WTC11 (cell line): ENCODE measurements around the gene SHISAL1. TPM values are rescaled to one million over a fixed set of nuclear protein-coding genes. Genes with fewer than 3 reads are reported as not detected.
A peak's percentile ranks its signal among the peaks of the same experiment; 100 is the strongest.

Experiments used
- ATAC-seq: fragments of 200-7000 bp; cut with Tn5 transposase; 2 replicates; pipeline ENCODE4 v1.10.0; 2021; ENCODE audit warnings: mild to moderate bottlenecking, moderate library complexity
- CTCF ChIA-PET: fragments of 300-600 bp; sonication (Branson Sonifier 250); formaldehyde crosslinking; loops from one replicate; lab custom pipeline; 2021; ENCODE audit warnings: antibody characterized with exemption; lab: Charles Lee
- POLR2A ChIA-PET: fragments of 350-600 bp; sonication (Branson Sonifier 250); formaldehyde crosslinking; loops from one replicate; lab custom pipeline; 2021; ENCODE audit warnings: antibody characterized with exemption; lab: Charles Lee
- DNase-seq: peaks from one replicate; pipeline ENCODE4 v3.0.0; 2021; ENCODE audit warnings: low spot score
- H3K27ac Mint-ChIP-seq: 2 replicates; pipeline ENCODE4 v1.8.0; 2021; ENCODE audit warnings: mixed read lengths
- H3K27me3 Mint-ChIP-seq: 2 replicates; pipeline ENCODE4 v1.8.0; 2021; ENCODE audit warnings: low read depth, mild to moderate bottlenecking, moderate library complexity, mixed read lengths
- H3K36me3 Mint-ChIP-seq: 2 replicates; pipeline ENCODE4 v1.8.0; 2021; ENCODE audit warnings: mixed read lengths
- H3K4me1 Mint-ChIP-seq: 2 replicates; pipeline ENCODE4 v1.8.0; 2022; ENCODE audit warnings: mixed read lengths
- H3K4me3 Mint-ChIP-seq: 2 replicates; pipeline ENCODE4 v1.8.0; 2021; ENCODE audit warnings: mild to moderate bottlenecking, moderate library complexity, mixed read lengths
- H3K9me3 Mint-ChIP-seq: 2 replicates; pipeline ENCODE4 v1.8.0; 2021; ENCODE audit warnings: mixed read lengths
- CBFB ChIP-seq: sonication (generic); formaldehyde crosslinking; IDR thresholded peaks from 2 replicates; pipeline ENCODE4 v1.8.1; 2022; ENCODE audit warnings: mild to moderate bottlenecking, low read depth, missing genetic modification reagents
- FOXJ3 ChIP-seq: sonication (generic); formaldehyde crosslinking; IDR thresholded peaks from 2 replicates; pipeline ENCODE4 v1.9.0; 2021; ENCODE audit warnings: missing genetic modification reagents, mild to moderate bottlenecking, borderline replicate concordance
- HMGA2 ChIP-seq: fragments of 250-450 bp; sonication (Bioruptor Pico); IDR thresholded peaks from 2 replicates; pipeline ENCODE4 v1.4.0; 2021; ENCODE audit warnings: mild to moderate bottlenecking, moderate library complexity
- MXD4 ChIP-seq: fragments of 250-450 bp; sonication (Bioruptor Pico); IDR thresholded peaks from 2 replicates; pipeline ENCODE4 v1.8.0; 2021; ENCODE audit warnings: mild to moderate bottlenecking, moderate library complexity, borderline replicate concordance
- MYBL2 ChIP-seq: sonication (generic); formaldehyde crosslinking; IDR thresholded peaks from 2 replicates; pipeline ENCODE4 v1.8.1; 2023; ENCODE audit warnings: mild to moderate bottlenecking, moderate library complexity, missing genetic modification reagents
- NR1H2 ChIP-seq: sonication (generic); formaldehyde crosslinking; IDR thresholded peaks from 2 replicates; pipeline ENCODE4 v1.9.0; 2021; ENCODE audit warnings: mild to moderate bottlenecking, moderate library complexity, missing genetic modification reagents
- NR2C2 ChIP-seq: sonication (generic); formaldehyde crosslinking; IDR thresholded peaks from 2 replicates; pipeline ENCODE4 v1.8.0; 2022; ENCODE audit warnings: mild to moderate bottlenecking, missing genetic modification reagents
- PRRX2 ChIP-seq: fragments of 250-450 bp; sonication (Bioruptor Pico); IDR thresholded peaks from 2 replicates; pipeline ENCODE4 v1.8.0; 2021; ENCODE audit warnings: mild to moderate bottlenecking
- SMAD3 ChIP-seq: sonication (generic); formaldehyde crosslinking; IDR thresholded peaks from 2 replicates; pipeline ENCODE4 v1.8.0; 2022; ENCODE audit warnings: missing genetic modification reagents, mild to moderate bottlenecking, borderline replicate concordance
- SMAD4 ChIP-seq: sonication (generic); formaldehyde crosslinking; IDR thresholded peaks from 2 replicates; pipeline ENCODE4 v1.8.0; 2022; ENCODE audit warnings: mild to moderate bottlenecking, missing genetic modification reagents
- TEAD1 ChIP-seq: sonication (generic); formaldehyde crosslinking; IDR thresholded peaks from 2 replicates; pipeline ENCODE4 v1.8.0; 2022; ENCODE audit warnings: mild to moderate bottlenecking, missing genetic modification reagents
- ZBTB21 ChIP-seq: sonication (generic); formaldehyde crosslinking; IDR thresholded peaks from 2 replicates; pipeline ENCODE4 v1.8.1; 2023; ENCODE audit warnings: mild to moderate bottlenecking, missing genetic modification reagents, borderline replicate concordance
- ZNF423 ChIP-seq: fragments of 250-450 bp; sonication (Bioruptor Pico); IDR thresholded peaks from 2 replicates; pipeline ENCODE4 v2.1.2; 2022; ENCODE audit warnings: mild to moderate bottlenecking, moderate library complexity
- total RNA-seq: library from RNA; stranded (reverse); gene quantifications from 3 replicates; pipeline ENCODE4 v1.2.3, GENCODE V29; 2021
- TF ChIP-seq, protein P1 (sequence below): fragments of 250-450 bp; sonication (Bioruptor Pico); conservative IDR thresholded peaks from 2 replicates; pipeline ENCODE4 v1.9.0; 2021; ENCODE audit warnings: mild to moderate bottlenecking
- TF ChIP-seq, protein P2 (sequence below): sonication (generic); formaldehyde crosslinking; IDR thresholded peaks from 2 replicates; pipeline ENCODE4 v1.8.0; 2022; ENCODE audit warnings: mild to moderate bottlenecking, missing genetic modification reagents
- TF ChIP-seq, protein P3 (sequence below): sonication (generic); formaldehyde crosslinking; IDR thresholded peaks from 2 replicates; pipeline ENCODE4 v1.8.1; 2022; ENCODE audit warnings: missing genetic modification reagents, borderline replicate concordance
- TF ChIP-seq, protein P4 (sequence below): sonication (generic); formaldehyde crosslinking; conservative IDR thresholded peaks from 2 replicates; pipeline ENCODE4 v1.8.1; 2022; ENCODE audit warnings: mild to moderate bottlenecking, missing genetic modification reagents
- TF ChIP-seq, protein P5 (sequence below): sonication (generic); formaldehyde crosslinking; IDR thresholded peaks from 2 replicates; pipeline ENCODE4 v1.8.1; 2023; ENCODE audit warnings: mild to moderate bottlenecking, missing genetic modification reagents
- TF ChIP-seq, protein P6 (sequence below): sonication (generic); formaldehyde crosslinking; conservative IDR thresholded peaks from 2 replicates; pipeline ENCODE4 v1.8.1; 2023; ENCODE audit warnings: mild to moderate bottlenecking, low read depth, missing genetic modification reagents, moderate library complexity
- TF ChIP-seq, protein P7 (sequence below): sonication (generic); formaldehyde crosslinking; IDR thresholded peaks from 2 replicates; pipeline ENCODE4 v1.8.0; 2022; ENCODE audit warnings: mild to moderate bottlenecking, missing genetic modification reagents

Gene SHISAL1
- total RNA-seq, 1 experiment from 2014 or later: 2.7 TPM

DNA sequence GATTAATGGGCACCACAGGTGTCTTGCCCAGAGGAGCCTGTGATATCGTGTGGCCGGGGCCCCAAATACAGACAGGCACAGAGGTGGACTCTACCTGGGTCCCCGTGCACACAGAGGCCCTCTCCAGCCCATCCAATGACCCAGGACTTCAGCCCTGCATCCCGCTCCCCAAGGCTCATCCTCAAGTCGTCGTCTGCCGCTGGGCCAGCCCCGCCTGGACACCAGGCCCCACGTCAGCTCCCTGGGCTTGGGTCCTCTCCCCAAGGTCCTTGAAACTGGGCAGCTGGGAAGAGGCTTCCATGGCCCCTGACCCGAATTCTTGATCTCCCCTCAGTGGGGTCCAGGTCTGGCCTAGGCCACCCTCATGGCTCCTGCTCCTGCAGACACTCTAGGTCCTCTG, 20.2 kb downstream of the SHISAL1 start:
- TF ChIP-seq PRRX2 (CRISPR knock-in tag): no peak
- TF ChIP-seq FOXJ3 (CRISPR knock-in tag): no peak
- TF ChIP-seq HMGA2 (CRISPR knock-in tag): no peak
- TF ChIP-seq, protein P1, sequence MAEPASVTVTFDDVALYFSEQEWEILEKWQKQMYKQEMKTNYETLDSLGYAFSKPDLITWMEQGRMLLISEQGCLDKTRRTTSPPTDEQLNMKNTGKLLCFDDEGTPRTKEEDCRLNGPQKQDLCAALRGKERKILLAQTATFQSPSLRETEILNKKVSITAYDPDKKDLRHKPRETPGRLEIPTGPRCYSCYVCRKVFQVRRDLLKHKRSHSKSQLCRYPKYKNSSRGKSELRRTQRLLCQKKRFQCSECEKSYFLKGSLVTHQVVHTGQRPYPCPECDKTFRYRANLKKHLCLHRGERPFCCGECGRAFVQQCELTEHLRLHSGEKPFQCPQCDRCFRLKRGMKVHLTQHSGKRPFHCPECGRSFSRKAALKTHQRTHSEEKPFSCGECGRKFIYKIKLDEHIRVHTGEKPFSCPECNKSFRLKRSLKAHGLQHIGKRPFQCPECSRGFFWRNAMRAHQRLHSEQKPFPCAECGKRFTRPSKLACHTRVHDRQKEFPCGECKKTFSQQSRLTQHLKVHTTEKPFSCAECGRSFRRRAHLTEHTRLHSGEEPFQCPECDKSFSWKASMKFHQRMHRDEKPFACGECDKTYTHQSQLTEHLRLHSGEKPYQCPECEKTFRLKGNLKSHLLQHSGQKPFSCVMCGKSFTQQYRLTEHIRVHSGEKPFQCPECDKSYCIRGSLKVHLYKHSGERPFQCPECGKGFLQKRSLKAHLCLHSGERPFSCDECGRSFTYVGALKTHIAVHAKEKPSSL (CRISPR knock-in tag): no peak
- TF ChIP-seq SMAD3 (CRISPR knock-in tag): no peak
- TF ChIP-seq NR2C2 (CRISPR knock-in tag): no peak
- no peak for TF ChIP-seq TEAD1 (CRISPR knock-in tag)
- TF ChIP-seq, protein P2, sequence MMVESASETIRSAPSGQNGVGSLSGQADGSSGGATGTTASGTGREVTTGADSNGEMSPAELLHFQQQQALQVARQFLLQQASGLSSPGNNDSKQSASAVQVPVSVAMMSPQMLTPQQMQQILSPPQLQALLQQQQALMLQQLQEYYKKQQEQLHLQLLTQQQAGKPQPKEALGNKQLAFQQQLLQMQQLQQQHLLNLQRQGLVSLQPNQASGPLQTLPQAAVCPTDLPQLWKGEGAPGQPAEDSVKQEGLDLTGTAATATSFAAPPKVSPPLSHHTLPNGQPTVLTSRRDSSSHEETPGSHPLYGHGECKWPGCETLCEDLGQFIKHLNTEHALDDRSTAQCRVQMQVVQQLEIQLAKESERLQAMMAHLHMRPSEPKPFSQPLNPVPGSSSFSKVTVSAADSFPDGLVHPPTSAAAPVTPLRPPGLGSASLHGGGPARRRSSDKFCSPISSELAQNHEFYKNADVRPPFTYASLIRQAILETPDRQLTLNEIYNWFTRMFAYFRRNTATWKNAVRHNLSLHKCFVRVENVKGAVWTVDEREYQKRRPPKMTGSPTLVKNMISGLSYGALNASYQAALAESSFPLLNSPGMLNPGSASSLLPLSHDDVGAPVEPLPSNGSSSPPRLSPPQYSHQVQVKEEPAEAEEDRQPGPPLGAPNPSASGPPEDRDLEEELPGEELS (CRISPR knock-in tag): no peak
- no peak for TF ChIP-seq SMAD4
- no peak for TF ChIP-seq ZNF423 (CRISPR knock-in tag)
- no peak for TF ChIP-seq MXD4 (CRISPR knock-in tag)
- no peak for TF ChIP-seq MYBL2 (CRISPR knock-in tag)
- TF ChIP-seq, protein P3, sequence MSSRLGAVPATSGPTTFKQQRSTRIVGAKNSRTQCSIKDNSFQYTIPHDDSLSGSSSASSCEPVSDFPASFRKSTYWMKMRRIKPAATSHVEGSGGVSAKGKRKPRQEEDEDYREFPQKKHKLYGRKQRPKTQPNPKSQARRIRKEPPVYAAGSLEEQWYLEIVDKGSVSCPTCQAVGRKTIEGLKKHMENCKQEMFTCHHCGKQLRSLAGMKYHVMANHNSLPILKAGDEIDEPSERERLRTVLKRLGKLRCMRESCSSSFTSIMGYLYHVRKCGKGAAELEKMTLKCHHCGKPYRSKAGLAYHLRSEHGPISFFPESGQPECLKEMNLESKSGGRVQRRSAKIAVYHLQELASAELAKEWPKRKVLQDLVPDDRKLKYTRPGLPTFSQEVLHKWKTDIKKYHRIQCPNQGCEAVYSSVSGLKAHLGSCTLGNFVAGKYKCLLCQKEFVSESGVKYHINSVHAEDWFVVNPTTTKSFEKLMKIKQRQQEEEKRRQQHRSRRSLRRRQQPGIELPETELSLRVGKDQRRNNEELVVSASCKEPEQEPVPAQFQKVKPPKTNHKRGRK: no peak
- TF ChIP-seq CBFB: no peak
- TF ChIP-seq ZBTB21 (CRISPR knock-in tag): no peak
- TF ChIP-seq, protein P4, sequence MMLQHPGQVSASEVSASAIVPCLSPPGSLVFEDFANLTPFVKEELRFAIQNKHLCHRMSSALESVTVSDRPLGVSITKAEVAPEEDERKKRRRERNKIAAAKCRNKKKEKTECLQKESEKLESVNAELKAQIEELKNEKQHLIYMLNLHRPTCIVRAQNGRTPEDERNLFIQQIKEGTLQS (CRISPR knock-in tag): no peak
- ATAC-seq (no peak), DNase-seq (no peak)
- no peaks in the 10 kb centered on the region for H3K27me3 Mint-ChIP-seq
- POLR2A ChIA-PET: no interaction called here
- H3K27ac Mint-ChIP-seq: no peak overlapping the region
- no peak overlapping the region for H3K4me3 Mint-ChIP-seq
- CTCF ChIA-PET: interaction anchor here (0.7 kb wide), 1 partner anchor 207 kb away, joined by 3 read pairs; no protein-coding TSS in a partner anchor
- peaks cover 20% of the 10 kb centered on the region for H3K9me3 Mint-ChIP-seq
- peaks cover 37% of the 10 kb centered on the region for H3K4me1 Mint-ChIP-seq
- peaks cover 13% of the 10 kb centered on the region for H3K36me3 Mint-ChIP-seq

DNA sequence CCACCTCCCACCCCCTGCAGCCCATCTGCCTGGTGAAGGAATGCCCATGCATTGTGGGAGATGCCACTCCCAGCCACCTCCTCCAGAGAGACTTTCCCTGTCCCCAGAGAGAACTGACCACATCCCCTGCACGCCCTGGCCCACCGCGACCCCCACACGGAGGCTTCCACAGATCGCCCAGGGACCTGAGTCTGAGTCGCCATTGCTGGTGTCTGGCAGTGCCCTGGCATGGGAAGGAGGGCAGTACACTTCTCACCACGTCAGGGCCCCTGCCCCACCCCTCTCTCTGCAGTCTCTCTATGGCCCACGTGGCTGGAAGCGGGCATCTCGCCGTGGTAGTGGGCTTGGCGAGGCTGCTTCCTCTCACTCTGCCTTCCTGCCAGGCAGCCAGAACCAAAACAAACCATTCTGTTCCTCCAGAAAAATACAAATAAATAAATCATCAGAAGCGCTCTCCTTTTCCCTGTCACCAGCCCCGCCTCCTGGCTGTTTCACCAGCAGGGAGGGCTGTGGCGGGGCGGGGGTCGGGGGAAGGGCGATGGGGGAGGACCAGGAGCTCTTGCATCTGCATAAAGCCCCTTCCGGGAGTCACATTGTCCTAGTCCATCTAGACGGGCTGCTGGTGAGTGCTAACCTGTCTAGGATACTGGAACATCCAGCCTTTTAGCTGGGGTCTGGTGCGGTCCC, 20.9 kb downstream of the SHISAL1 start:
- peaks cover 13% of the 10 kb centered on the region for H3K36me3 Mint-ChIP-seq
- no peak overlapping the region for H3K27ac Mint-ChIP-seq
- H3K4me3 Mint-ChIP-seq: no peak overlapping the region
- CTCF ChIA-PET: interaction anchor here (0.7 kb wide), 1 partner anchor 206 kb away, joined by 3 read pairs; no protein-coding TSS in a partner anchor
- peak; percentile 56 for DNase-seq
- POLR2A ChIA-PET: no interaction called here
- ATAC-seq: peak; percentile 83
- peaks cover 20% of the 10 kb centered on the region for H3K9me3 Mint-ChIP-seq
- peaks cover 37% of the 10 kb centered on the region for H3K4me1 Mint-ChIP-seq
- H3K27me3 Mint-ChIP-seq: no peaks in the 10 kb centered on the region
- TF ChIP-seq, protein P5, sequence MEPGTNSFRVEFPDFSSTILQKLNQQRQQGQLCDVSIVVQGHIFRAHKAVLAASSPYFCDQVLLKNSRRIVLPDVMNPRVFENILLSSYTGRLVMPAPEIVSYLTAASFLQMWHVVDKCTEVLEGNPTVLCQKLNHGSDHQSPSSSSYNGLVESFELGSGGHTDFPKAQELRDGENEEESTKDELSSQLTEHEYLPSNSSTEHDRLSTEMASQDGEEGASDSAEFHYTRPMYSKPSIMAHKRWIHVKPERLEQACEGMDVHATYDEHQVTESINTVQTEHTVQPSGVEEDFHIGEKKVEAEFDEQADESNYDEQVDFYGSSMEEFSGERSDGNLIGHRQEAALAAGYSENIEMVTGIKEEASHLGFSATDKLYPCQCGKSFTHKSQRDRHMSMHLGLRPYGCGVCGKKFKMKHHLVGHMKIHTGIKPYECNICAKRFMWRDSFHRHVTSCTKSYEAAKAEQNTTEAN: no peak
- TF ChIP-seq, protein P2 (CRISPR knock-in tag): no peak
- TF ChIP-seq NR1H2: no peak
- TF ChIP-seq, protein P6, sequence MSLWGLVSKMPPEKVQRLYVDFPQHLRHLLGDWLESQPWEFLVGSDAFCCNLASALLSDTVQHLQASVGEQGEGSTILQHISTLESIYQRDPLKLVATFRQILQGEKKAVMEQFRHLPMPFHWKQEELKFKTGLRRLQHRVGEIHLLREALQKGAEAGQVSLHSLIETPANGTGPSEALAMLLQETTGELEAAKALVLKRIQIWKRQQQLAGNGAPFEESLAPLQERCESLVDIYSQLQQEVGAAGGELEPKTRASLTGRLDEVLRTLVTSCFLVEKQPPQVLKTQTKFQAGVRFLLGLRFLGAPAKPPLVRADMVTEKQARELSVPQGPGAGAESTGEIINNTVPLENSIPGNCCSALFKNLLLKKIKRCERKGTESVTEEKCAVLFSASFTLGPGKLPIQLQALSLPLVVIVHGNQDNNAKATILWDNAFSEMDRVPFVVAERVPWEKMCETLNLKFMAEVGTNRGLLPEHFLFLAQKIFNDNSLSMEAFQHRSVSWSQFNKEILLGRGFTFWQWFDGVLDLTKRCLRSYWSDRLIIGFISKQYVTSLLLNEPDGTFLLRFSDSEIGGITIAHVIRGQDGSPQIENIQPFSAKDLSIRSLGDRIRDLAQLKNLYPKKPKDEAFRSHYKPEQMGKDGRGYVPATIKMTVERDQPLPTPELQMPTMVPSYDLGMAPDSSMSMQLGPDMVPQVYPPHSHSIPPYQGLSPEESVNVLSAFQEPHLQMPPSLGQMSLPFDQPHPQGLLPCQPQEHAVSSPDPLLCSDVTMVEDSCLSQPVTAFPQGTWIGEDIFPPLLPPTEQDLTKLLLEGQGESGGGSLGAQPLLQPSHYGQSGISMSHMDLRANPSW (CRISPR knock-in tag): no peak
- TF ChIP-seq, protein P7, sequence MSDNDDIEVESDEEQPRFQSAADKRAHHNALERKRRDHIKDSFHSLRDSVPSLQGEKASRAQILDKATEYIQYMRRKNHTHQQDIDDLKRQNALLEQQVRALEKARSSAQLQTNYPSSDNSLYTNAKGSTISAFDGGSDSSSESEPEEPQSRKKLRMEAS: no peak
- TF ChIP-seq, protein P3: no peak
- no peak for TF ChIP-seq PRRX2 (CRISPR knock-in tag)
